Panc1 (cell line): Measurements from ENCODE around the gene ZMYM3.

Experiments used
- POLR2AphosphoS5 ChIP-seq: IDR thresholded peaks from 2 replicates; pipeline ENCODE4 v1.6.1; 2012; ENCODE audit warnings: mild to moderate bottlenecking, low read depth, low read length, moderate library complexity
- TF ChIP-seq, protein P1 (sequence below): fragments of 450-650 bp; IDR thresholded peaks from 2 replicates; pipeline ENCODE4 v1.5.1; 2017; ENCODE audit warnings: mild to moderate bottlenecking

- TF ChIP-seq, protein P1, sequence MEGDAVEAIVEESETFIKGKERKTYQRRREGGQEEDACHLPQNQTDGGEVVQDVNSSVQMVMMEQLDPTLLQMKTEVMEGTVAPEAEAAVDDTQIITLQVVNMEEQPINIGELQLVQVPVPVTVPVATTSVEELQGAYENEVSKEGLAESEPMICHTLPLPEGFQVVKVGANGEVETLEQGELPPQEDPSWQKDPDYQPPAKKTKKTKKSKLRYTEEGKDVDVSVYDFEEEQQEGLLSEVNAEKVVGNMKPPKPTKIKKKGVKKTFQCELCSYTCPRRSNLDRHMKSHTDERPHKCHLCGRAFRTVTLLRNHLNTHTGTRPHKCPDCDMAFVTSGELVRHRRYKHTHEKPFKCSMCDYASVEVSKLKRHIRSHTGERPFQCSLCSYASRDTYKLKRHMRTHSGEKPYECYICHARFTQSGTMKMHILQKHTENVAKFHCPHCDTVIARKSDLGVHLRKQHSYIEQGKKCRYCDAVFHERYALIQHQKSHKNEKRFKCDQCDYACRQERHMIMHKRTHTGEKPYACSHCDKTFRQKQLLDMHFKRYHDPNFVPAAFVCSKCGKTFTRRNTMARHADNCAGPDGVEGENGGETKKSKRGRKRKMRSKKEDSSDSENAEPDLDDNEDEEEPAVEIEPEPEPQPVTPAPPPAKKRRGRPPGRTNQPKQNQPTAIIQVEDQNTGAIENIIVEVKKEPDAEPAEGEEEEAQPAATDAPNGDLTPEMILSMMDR: no peak
- no peak for TF ChIP-seq POLR2AphosphoS5
Measured at GRCh38 chrX:71235482-71235881, 18.5 kb downstream of the ZMYM3 start.
